Fibroblast of lung (primary cell): ENCODE results near the gene WBP2NL. TPM values are rescaled to one million over a fixed set of nuclear protein-coding genes. Genes with fewer than 3 reads are reported as not detected.
A peak's percentile ranks its signal among the peaks of the same experiment; 100 is the strongest.

ENCODE experiments used
- DNase-seq, 2 donors: peaks; one replicate each; pipeline versions ENCODE4 v3.0.0 to v3.0.0-alpha.2; 2010; ENCODE audit warnings: low read depth in 2 of 2
- H2AFZ ChIP-seq: 2 replicates; pipeline ENCODE4 v1.5.1; 2012; ENCODE audit warnings: low read length, control low read depth, inconsistent platforms
- H3K27ac ChIP-seq: 2 replicates; pipeline ENCODE4 v1.5.1; 2011; ENCODE audit warnings: low read length, control low read depth; ENCODE audit not compliant: insufficient read depth
- H3K27me3 ChIP-seq: 2 replicates; pipeline ENCODE4 v1.5.1; 2011; ENCODE audit warnings: mild to moderate bottlenecking, low read length; ENCODE audit not compliant: control insufficient read depth, insufficient read depth
- H3K36me3 ChIP-seq: 2 replicates; pipeline ENCODE4 v1.5.1; 2011; ENCODE audit warnings: low read length; ENCODE audit not compliant: control insufficient read depth, insufficient read depth
- H3K4me1 ChIP-seq: 2 replicates; pipeline ENCODE4 v1.5.1; 2011; ENCODE audit warnings: low read length; ENCODE audit not compliant: control insufficient read depth, insufficient read depth; ENCODE audit errors: extremely low read depth
- H3K4me2 ChIP-seq: 2 replicates; pipeline ENCODE4 v1.5.1; 2011; ENCODE audit warnings: low read length, control low read depth; ENCODE audit not compliant: insufficient read depth; ENCODE audit errors: extremely low read depth
- H3K4me3 ChIP-seq, 4 experiments: fragments of 200-600 bp in 1 of 4; sonication (generic) in 1 of 4; replicated peaks in 1 of 4; 2 replicates each; pipeline ENCODE4 v1.5.1; 2011 to 2016; ENCODE audit warnings: low read length in 4 of 4, low read depth in 3 of 4, mild to moderate bottlenecking in 3 of 4, control low read depth in 2 of 4, inconsistent platforms in 1 of 4, mixed read lengths in 1 of 4; ENCODE audit not compliant: insufficient read depth in 1 of 4; ENCODE audit errors: control extremely low read depth in 1 of 4
- H3K79me2 ChIP-seq: 2 replicates; pipeline ENCODE4 v1.5.1; 2012; ENCODE audit warnings: mild to moderate bottlenecking, low read length, inconsistent platforms; ENCODE audit not compliant: control insufficient read depth, insufficient read depth
- H3K9ac ChIP-seq: 2 replicates; pipeline ENCODE4 v1.5.1; 2011; ENCODE audit warnings: mild to moderate bottlenecking, low read length, control low read depth; ENCODE audit not compliant: insufficient read depth
- H3K9me3 ChIP-seq: 2 replicates; pipeline ENCODE4 v1.5.1; 2012; ENCODE audit warnings: low read depth, low read length; ENCODE audit not compliant: control insufficient read depth, insufficient read depth
- H4K20me1 ChIP-seq: 2 replicates; pipeline ENCODE4 v1.5.1; 2011; ENCODE audit warnings: low read length; ENCODE audit not compliant: control insufficient read depth, insufficient read depth; ENCODE audit errors: extremely low read depth
- CTCF ChIP-seq, 2 donors: IDR thresholded peaks in 1 of 2; conservative IDR thresholded peaks in 1 of 2; 1 replicate in 1 of 2; 2 replicates in 1 of 2; pipeline ENCODE4 v1.5.1; 2011 to 2012; ENCODE audit warnings: low read length in 2 of 2, control low read depth in 1 of 2, inconsistent platforms in 1 of 2, low read depth in 1 of 2, mild to moderate bottlenecking in 1 of 2
- EZH2 ChIP-seq: IDR thresholded peaks from 2 replicates; pipeline ENCODE4 v1.5.1; 2012; ENCODE audit warnings: low read length, control low read depth, mild to moderate bottlenecking; ENCODE audit errors: missing control alignments
- polyA plus RNA-seq, 2 donors: library from polyadenylated mRNA; depleted of rRNA in 1 of 2; stranded (reverse) in 1 of 2; unstranded in 1 of 2; fragments of >200 nt; gene quantifications; 2 replicates each; pipeline ENCODE4 v1.2.1, GENCODE V29; 2011 to 2012; ENCODE audit warnings: missing spikeins in 1 of 2
- total RNA-seq: library from RNA; depleted of rRNA; stranded (reverse); fragments of >200 nt; gene quantifications from 2 replicates; pipeline ENCODE4 v1.2.1, GENCODE V29; 2014

Gene WBP2NL
- total and polyA plus RNA-seq, 2 donors (not counting 1 experiment from before 2014, with no cell fraction given) = 0.10 to 1.8 TPM

- DNase-seq = no peak
- H3K9ac ChIP-seq = peak overlapping the region; percentile 82
- TF ChIP-seq CTCF (conservative IDR thresholded peaks at IDR 0.05 in 1 of 2, IDR thresholded peaks at IDR 0.05 in 1 of 2; ENCODE audit: low read depth in 1 of 2, low read length in 2 of 2) (no peak), EZH2 (no peak)
- H4K20me1 ChIP-seq = no peaks in the 10 kb centered on the region
- peaks cover 10% of the 10 kb centered on the region for H3K4me1 ChIP-seq
- H3K79me2 ChIP-seq = no peaks in the 10 kb centered on the region
- H3K36me3 ChIP-seq = peaks cover 5% of the 10 kb centered on the region
- no peaks in the 10 kb centered on the region for H3K9me3 ChIP-seq
- H3K4me3 ChIP-seq = peak overlapping the region; percentile 52 to 73 (median 60)
- H3K27me3 ChIP-seq = no peaks in the 10 kb centered on the region
- H3K27ac ChIP-seq = peak overlapping the region; percentile 70
- H2AFZ ChIP-seq = no peak overlapping the region
- H3K4me2 ChIP-seq = peak overlapping the region; percentile 80
Observed at GRCh38 chr22:42074846-42075676, 76.5 kb downstream of the WBP2NL start.

GRCh38 chr22:42076764-42077485, 78.3 kb downstream of the WBP2NL start:
- TF ChIP-seq CTCF (conservative IDR thresholded peaks at IDR 0.05 in 1 of 2, IDR thresholded peaks at IDR 0.05 in 1 of 2; ENCODE audit: low read depth in 1 of 2, low read length in 2 of 2) (no peak), EZH2 (no peak)
- no peaks in the 10 kb centered on the region for H3K9me3 ChIP-seq
- H3K27ac ChIP-seq = no peak overlapping the region
- H3K9ac ChIP-seq = no peak overlapping the region
- no peak for DNase-seq
- no peaks in the 10 kb centered on the region for H4K20me1 ChIP-seq
- no peak overlapping the region for H2AFZ ChIP-seq
- H3K79me2 ChIP-seq = peaks cover 3% of the 10 kb centered on the region
- H3K4me1 ChIP-seq = peaks cover 7% of the 10 kb centered on the region
- H3K4me2 ChIP-seq = no peak overlapping the region
- H3K36me3 ChIP-seq = peaks cover 7% of the 10 kb centered on the region
- no peak overlapping the region for H3K4me3 ChIP-seq
- H3K27me3 ChIP-seq = no peaks in the 10 kb centered on the region

GRCh38 chr22:42077486-42078125, 79.0 kb downstream of the WBP2NL start:
- TF ChIP-seq EZH2 (no peak), CTCF (conservative IDR thresholded peaks at IDR 0.05 in 1 of 2, IDR thresholded peaks at IDR 0.05 in 1 of 2; ENCODE audit: low read depth in 1 of 2, low read length in 2 of 2) (no peak)
- no peak for DNase-seq

More at GRCh38 chr22:42077486-42078125, 79.0 kb downstream of the WBP2NL start:
- peaks cover 7% of the 10 kb centered on the region for H3K4me1 ChIP-seq
- H3K36me3 ChIP-seq = peaks cover 10% of the 10 kb centered on the region
- H3K4me3 ChIP-seq = no peak overlapping the region
- no peak overlapping the region for H3K4me2 ChIP-seq
- no peaks in the 10 kb centered on the region for H3K27me3 ChIP-seq
- H2AFZ ChIP-seq = no peak overlapping the region
- no peaks in the 10 kb centered on the region for H3K9me3 ChIP-seq
- peaks cover 3% of the 10 kb centered on the region for H3K79me2 ChIP-seq
- no peaks in the 10 kb centered on the region for H4K20me1 ChIP-seq
- H3K9ac ChIP-seq = no peak overlapping the region
- no peak overlapping the region for H3K27ac ChIP-seq
